Measurements from ENCODE around the gene ZBTB7B.

The ZBTB7B gene

DNA sequence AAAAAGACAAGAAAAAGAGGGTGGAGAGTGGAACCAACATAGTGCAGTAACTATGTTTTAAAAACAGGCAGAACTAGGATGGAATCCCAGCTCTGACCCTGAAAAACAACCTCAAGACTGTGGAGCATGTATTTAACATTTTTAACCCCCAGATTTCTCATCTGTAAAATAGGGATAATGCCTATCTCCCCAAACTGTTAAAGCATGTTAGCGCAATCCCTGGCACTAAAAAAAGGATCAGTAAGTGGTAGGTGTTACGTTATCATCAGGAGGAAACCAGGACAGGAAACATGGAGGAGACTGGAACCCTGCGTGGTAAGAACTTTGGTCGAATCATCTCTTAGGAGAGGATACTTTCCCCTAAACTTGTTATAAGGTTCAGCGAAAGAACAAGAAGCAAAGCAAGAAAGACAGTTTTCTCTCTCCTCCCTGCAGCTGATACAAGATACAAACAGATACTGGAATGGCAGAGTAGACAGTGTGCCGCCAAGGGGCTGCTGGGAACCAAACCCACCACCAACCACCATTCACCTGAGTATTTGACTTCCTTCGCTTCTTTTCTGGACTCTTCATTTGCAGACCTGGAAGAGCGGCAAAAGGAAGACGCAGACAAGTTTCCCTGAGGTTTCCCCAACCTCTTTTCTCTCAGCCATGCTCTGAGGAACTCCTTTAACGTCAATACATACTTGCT, 42.0 kb upstream of the ZBTB7B start:
- peaks cover 32% of the 10 kb centered on the region for H3K36me3 ChIP-seq (replicated peaks)
- in situ Hi-C loops (cut with HindIII; ENCODE audit: low pct_ligation_motif_present, low sequenced_read_pairs): no loop called here
- TF ChIP-seq, protein P1, sequence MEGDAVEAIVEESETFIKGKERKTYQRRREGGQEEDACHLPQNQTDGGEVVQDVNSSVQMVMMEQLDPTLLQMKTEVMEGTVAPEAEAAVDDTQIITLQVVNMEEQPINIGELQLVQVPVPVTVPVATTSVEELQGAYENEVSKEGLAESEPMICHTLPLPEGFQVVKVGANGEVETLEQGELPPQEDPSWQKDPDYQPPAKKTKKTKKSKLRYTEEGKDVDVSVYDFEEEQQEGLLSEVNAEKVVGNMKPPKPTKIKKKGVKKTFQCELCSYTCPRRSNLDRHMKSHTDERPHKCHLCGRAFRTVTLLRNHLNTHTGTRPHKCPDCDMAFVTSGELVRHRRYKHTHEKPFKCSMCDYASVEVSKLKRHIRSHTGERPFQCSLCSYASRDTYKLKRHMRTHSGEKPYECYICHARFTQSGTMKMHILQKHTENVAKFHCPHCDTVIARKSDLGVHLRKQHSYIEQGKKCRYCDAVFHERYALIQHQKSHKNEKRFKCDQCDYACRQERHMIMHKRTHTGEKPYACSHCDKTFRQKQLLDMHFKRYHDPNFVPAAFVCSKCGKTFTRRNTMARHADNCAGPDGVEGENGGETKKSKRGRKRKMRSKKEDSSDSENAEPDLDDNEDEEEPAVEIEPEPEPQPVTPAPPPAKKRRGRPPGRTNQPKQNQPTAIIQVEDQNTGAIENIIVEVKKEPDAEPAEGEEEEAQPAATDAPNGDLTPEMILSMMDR (IDR thresholded peaks at IDR 0.05; ENCODE audit: low read depth, low read length, missing control alignments): no peak

DNA sequence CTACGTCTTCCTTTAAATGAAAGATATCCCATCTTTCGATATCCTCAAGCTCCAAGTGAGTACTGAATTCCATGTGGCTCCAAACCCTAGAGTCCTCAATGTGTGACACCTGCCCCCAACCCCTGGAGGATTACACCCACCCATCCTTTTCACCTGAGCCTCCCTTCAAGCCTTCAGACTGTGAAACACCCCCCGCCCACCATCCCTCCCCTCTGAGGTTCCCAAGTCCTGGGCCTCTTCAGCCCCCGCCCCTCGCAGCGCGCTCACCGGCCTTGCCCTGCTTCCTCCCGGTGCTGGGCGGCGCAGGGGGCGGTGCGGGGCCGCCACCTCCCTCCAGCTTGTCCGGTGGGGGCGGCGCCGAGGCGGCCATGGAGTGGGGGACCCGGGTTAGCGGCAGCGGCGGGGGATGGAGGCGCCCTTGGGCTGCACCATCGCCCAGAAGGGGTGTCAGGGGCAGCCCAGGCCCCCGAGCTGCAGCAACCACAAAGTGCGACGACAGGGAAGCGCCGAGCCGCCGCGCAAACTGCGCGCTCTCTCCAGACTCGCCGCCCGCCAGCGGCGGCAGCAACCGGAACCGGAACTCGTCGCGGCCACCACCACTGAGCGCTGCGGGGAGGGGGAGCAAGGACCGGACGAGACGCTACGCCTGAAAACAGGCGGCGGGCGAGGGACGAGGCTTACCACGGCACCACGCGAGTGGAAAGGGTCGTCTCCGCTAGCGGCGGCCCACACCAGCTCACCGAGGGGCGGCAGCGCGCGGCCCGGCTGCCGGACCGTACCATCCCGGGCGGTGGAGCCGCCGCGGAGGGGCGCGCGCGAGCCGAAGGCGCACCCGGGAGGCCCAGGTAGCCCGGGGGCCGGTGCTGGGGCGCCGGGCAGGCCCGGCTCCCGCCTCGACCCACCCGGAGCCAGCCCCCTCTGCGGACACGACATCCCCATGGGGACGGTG, 41.1 kb upstream of the ZBTB7B start, which contains the start of gene PYGO2:
TSS of gene PYGO2 (minus strand) at position 576 of the 949 bp plus-strand sequence. CDS start at position 370, 206 bp downstream.
- in situ Hi-C loops (cut with HindIII; ENCODE audit: low pct_ligation_motif_present, low sequenced_read_pairs): no loop called here
- Histone ChIP-seq H3K4me3 (ENCODE audit: low read depth, low read length) (peak within 1 kb of the TSS; percentile 70), H3K27me3 (replicated peaks) (no peaks in the 10 kb centered on the region), H3K36me3 (replicated peaks) (peaks cover 41% of the 10 kb centered on the region), H3K27ac (peak within 1 kb of the TSS; percentile 96)
- peak; percentile 54 for DNase-seq
- TF ChIP-seq, protein P1 (IDR thresholded peaks at IDR 0.05; ENCODE audit: low read depth, low read length, missing control alignments): peak; percentile 27

More for the DNA sequence above, 42.0 kb upstream of the ZBTB7B start:
- Histone ChIP-seq H3K27ac (no peak overlapping the region), H3K27me3 (replicated peaks) (no peaks in the 10 kb centered on the region), H3K4me3 (ENCODE audit: low read depth, low read length) (peak overlapping the region; percentile 70)
- DNase-seq: no peak

DNA sequence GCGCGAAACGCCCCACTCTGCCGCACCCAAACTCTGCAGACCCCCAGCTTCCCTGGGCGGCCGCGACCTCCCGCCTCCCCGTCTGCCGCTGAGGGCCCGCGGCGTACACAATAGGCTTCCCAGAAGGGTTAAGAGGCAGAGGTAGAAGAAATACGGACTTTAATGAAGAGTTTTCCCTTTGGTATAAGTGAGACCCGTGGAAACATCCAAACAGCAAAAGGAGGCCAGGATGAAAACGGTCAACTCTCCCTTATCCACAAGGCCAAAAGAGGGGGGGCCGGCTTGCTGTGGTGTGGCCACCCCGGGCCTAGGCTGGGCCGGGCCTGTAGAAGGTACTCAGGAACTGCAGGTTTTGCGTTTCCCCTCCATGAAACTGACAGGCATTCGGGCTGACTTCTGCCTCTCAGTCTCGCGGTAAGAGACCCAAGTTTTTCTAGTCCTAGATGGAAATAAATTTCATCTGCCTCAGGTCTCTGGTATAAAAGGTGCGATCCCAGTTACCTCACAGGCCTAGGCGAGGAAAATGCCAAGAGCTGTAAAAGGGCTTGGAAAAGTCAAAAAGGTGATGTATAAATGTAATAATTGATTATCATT, 40.3 kb upstream of the ZBTB7B start:
- TF ChIP-seq, protein P1 (IDR thresholded peaks at IDR 0.05; ENCODE audit: low read depth, low read length, missing control alignments): no peak
- Histone ChIP-seq H3K36me3 (replicated peaks) (peaks cover 48% of the 10 kb centered on the region), H3K27me3 (replicated peaks) (no peaks in the 10 kb centered on the region), H3K27ac (peak overlapping the region; percentile 96), H3K4me3 (ENCODE audit: low read depth, low read length) (peak overlapping the region; percentile 70)
- DNase-seq: no peak
- in situ Hi-C loops (cut with HindIII; ENCODE audit: low pct_ligation_motif_present, low sequenced_read_pairs): no loop called here

DNA sequence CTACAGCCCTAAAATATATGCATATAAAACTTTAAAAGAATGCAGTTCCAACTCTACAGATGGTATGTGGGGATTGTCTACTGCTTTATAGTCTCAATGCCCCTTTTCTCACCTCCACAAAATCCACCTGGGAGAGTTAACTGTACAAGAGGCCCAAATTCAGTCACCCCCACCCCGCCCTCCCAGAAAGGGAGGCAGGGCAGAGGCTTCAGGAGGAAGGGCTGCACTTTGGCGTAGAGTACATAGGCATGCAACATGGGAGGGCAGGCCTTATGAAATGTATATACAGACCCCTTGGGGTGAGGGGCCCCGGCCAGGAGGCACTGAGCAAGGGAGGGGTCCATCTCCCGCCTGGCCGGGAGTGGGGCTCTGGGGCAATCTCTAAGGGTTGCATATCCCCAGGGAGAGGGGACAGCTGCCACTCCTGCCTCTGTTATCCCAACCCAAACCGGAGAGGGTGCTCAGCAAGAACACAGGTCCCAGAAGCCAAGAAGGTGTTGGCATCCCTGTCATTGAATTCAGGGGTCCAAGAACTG, 39.7 kb upstream of the ZBTB7B start:
- Histone ChIP-seq H3K36me3 (replicated peaks) (peaks cover 55% of the 10 kb centered on the region), H3K4me3 (ENCODE audit: low read depth, low read length) (no peak overlapping the region), H3K27me3 (replicated peaks) (no peaks in the 10 kb centered on the region), H3K27ac (no peak overlapping the region)
- TF ChIP-seq, protein P1 (IDR thresholded peaks at IDR 0.05; ENCODE audit: low read depth, low read length, missing control alignments): no peak
- no peak for DNase-seq
- in situ Hi-C loops (cut with HindIII; ENCODE audit: low pct_ligation_motif_present, low sequenced_read_pairs): no loop called here

DNA sequence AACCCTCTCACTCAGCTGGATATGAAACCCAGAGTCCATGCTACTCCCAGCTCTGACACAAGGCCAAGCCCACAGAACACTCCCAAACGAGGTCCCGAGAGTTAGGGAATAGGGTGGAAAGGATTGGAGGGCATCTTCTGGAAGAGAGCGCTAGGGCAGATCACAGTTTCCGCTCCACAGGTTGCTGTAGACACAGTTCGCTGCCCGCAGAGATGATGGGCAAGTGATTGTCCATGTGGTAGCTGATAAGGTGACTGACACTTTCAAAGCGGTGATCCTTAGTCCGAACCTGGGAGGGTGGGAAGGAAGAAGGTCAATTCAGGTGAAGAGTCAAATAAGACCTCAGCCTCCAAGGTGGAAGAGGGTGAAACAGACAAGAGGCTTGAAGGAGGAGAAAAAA, 39.0 kb upstream of the ZBTB7B start:
- H3K27ac ChIP-seq: no peak overlapping the region
- TF ChIP-seq, protein P1 (IDR thresholded peaks at IDR 0.05; ENCODE audit: low read depth, low read length, missing control alignments): no peak
- H3K27me3 ChIP-seq (replicated peaks): no peaks in the 10 kb centered on the region
- H3K4me3 ChIP-seq (ENCODE audit: low read depth, low read length): no peak overlapping the region
- in situ Hi-C loops (cut with HindIII; ENCODE audit: low pct_ligation_motif_present, low sequenced_read_pairs): no loop called here
- H3K36me3 ChIP-seq (replicated peaks): peaks cover 60% of the 10 kb centered on the region
- DNase-seq: no peak

Data from brain microvascular endothelial cell (primary cell).